A549 (cell line): ENCODE measurements around the gene SSTR3.

Source experiments
- BHLHE40 ChIP-seq: IDR thresholded peaks from 2 replicates; pipeline ENCODE4 v1.6.1; 2012; ENCODE audit warnings: low read depth, low read length, inconsistent platforms
- CEBPB ChIP-seq, 2 experiments: fragments of >200 bp in 1 of 2; sonication (Bioruptor Twin) in 1 of 2; formaldehyde crosslinking in 1 of 2; IDR thresholded peaks; 2 replicates each; pipeline ENCODE4 v1.6.1; 2012 to 2016
- CHD2 ChIP-seq: fragments of 150-350 bp; IDR thresholded peaks from 2 replicates; pipeline ENCODE4 v1.6.1; 2014; ENCODE audit warnings: low read length; ENCODE audit not compliant: partially characterized antibody
- CHD4 ChIP-seq: fragments of 200-600 bp; sonication (generic); IDR thresholded peaks from 2 replicates; pipeline ENCODE4 v1.6.1; 2016; ENCODE audit warnings: antibody characterized with exemption, mild to moderate bottlenecking, borderline replicate concordance
- EHMT2 ChIP-seq: fragments of 200-600 bp; sonication (generic); IDR thresholded peaks from 2 replicates; pipeline ENCODE4 v1.6.1; 2016; ENCODE audit warnings: antibody characterized with exemption, low read depth, mild to moderate bottlenecking, moderate library complexity
- HDAC2 ChIP-seq: fragments of 200-600 bp; sonication (generic); IDR thresholded peaks from 2 replicates; pipeline ENCODE4 v1.6.1; 2016
- POLR2A ChIP-seq: IDR thresholded peaks from 2 replicates; pipeline ENCODE4 v1.6.1; 2012; ENCODE audit warnings: mild to moderate bottlenecking, low read length
- RFX5 ChIP-seq: fragments of 450-650 bp; IDR thresholded peaks from 2 replicates; pipeline ENCODE4 v1.7.1; 2014; ENCODE audit warnings: antibody characterized with exemption, mild to moderate bottlenecking, moderate library complexity
- SREBF2 ChIP-seq: fragments of 450-650 bp; IDR thresholded peaks from 2 replicates; pipeline ENCODE4 v1.6.1; 2014; ENCODE audit warnings: mild to moderate bottlenecking, moderate library complexity
- TF ChIP-seq, protein P1 (sequence below): IDR thresholded peaks from 2 replicates; pipeline ENCODE4 v1.6.1; 2012
- TF ChIP-seq, protein P2 (sequence below): fragments of 250-450 bp; sonication (Bioruptor Pico); IDR thresholded peaks from 2 replicates; pipeline ENCODE4 v1.5.0; 2020; ENCODE audit warnings: low read depth, mild to moderate bottlenecking, moderate library complexity
- TF ChIP-seq, protein P3 (sequence below): fragments of >200 bp; sonication (Bioruptor Twin); formaldehyde crosslinking; IDR thresholded peaks from 3 replicates; pipeline ENCODE4 v1.5.1; 2016

DNA sequence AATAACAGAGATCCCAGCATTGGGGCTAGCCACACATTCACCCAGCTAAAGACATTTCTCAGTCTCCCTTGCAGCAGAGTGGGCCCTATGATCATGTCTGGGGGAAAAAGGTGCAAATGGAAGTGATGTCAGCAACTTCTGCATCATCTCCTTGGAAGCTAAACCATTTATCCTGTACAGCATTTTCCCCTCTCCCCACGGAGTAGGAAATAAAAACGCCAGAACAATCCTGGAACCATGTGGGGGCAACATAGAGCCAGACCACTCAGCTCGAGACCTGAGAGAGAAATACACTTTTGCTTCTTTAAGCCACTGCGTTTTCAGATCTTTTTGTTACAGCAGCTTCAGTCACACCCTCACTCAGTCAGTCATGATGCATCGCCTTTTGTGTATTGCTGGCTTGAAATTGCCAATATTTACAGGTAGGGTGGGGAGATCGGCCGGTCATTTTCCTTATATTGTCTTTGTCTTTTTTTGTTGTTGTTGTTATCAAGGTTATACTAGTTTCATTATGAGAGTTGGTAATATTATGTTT is 40.9 kb upstream of the SSTR3 start:
- TF ChIP-seq, protein P1, sequence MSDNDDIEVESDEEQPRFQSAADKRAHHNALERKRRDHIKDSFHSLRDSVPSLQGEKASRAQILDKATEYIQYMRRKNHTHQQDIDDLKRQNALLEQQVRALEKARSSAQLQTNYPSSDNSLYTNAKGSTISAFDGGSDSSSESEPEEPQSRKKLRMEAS, result no peak
- TF ChIP-seq, protein P2, sequence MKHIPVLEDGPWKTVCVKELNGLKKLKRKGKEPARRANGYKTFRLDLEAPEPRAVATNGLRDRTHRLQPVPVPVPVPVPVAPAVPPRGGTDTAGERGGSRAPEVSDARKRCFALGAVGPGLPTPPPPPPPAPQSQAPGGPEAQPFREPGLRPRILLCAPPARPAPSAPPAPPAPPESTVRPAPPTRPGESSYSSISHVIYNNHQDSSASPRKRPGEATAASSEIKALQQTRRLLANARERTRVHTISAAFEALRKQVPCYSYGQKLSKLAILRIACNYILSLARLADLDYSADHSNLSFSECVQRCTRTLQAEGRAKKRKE, result no peak
- TF ChIP-seq, protein P3, sequence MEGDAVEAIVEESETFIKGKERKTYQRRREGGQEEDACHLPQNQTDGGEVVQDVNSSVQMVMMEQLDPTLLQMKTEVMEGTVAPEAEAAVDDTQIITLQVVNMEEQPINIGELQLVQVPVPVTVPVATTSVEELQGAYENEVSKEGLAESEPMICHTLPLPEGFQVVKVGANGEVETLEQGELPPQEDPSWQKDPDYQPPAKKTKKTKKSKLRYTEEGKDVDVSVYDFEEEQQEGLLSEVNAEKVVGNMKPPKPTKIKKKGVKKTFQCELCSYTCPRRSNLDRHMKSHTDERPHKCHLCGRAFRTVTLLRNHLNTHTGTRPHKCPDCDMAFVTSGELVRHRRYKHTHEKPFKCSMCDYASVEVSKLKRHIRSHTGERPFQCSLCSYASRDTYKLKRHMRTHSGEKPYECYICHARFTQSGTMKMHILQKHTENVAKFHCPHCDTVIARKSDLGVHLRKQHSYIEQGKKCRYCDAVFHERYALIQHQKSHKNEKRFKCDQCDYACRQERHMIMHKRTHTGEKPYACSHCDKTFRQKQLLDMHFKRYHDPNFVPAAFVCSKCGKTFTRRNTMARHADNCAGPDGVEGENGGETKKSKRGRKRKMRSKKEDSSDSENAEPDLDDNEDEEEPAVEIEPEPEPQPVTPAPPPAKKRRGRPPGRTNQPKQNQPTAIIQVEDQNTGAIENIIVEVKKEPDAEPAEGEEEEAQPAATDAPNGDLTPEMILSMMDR, result no peak
- TF ChIP-seq SREBF2 (no peak), CEBPB (IDR thresholded peaks at IDR 0.05) (no peak), HDAC2 (no peak), RFX5 (no peak), CHD4 (no peak), EHMT2 (no peak), CHD2 (no peak), POLR2A (no peak), BHLHE40 (no peak)
